ENCODE data around the gene SVIL.
"Not testable (repeated sequence)": the region's sequence is repeated elsewhere in the genome, so short reads cannot be mapped to it uniquely, and the experiment has no call there.

The SVIL gene

DNA sequence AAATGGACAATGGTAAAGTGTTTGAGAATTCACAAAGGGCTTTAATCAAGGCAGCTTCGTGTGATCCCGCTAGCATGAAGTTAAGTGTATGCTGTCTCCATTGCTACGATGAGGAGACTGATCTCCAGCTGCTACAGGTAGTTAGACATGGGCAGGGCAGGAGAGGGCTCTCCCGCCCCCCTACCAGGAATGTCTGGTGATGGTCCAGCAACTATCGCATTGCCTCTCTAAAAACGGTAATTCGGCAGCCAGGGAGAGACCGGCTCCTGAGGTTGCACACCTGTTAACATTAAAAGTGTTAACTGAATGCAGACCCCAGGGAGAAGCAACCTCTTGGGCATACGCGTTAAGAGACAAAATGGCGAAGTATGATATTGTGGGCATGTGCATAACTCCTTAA, 37.9 kb downstream of the SVIL start:
- DNase-seq = no peak

DNA sequence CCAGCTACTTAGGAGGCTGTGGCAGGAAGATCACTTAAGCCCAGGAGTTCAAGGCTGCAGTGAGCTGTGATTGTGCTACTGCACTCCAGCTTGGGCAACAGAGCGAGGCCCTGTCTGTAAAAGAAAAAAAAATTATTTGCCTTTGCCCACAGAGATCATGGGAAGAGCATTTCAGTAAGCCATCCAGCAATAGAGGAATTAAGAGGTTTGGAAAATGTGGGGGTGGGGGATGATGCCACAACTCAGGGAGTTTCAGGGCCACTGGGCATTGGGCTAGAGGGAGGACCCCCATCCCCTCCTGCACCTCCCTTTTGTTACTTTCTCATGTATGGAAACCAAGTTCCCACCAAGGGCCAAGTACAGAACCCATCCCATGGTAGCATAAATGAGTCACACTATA, 38.4 kb downstream of the SVIL start:
- no peak for DNase-seq

DNA sequence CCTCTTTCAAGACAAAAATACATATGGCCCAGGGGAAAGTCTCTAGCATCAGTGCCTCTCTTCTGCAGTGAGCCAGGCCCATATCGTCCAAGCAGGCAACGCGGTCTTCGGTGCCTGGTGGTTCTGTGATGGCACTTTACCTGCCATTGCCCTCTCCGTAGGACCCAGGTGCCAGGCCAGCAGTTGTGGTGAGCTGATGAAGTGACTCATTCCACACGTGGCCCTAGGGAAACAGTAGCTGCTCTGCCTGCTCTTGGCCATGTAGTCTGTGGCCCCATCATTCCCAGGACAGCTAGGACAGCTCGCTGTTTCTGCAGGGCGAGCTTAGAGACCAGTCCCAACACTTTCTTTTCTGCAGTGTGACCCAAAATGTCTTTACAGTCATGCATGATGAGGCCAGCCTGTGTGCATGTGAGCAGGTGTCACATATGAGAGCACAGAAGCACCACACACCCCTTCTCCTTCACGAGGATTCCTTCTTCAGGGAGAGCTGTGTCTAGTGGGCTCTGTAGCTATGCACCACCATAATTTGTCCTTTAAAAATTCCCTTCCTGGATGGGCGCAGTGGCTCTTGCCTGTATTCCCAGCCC, 39.0 kb downstream of the SVIL start:
- DNase-seq = no peak

DNA sequence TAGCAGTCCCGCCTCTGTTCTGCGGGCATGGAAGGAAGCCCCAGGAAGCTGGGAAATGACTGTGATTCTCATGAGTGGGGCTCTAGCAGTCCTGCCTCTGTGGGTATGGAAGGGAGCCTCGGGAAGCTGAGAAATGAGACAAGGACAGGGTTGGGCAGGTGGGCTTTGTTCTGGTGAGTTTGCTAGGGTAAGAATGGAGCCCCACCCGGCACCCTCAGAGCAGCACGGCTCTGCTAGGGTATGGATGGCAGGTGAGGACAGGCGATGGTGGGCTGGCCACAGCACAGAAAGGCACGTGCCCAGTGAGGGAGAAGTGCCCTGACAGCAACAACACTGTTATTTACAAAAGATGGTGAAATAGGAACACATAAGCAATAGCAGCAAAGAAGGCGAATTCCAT, 39.6 kb downstream of the SVIL start:
- no peak for DNase-seq

DNA sequence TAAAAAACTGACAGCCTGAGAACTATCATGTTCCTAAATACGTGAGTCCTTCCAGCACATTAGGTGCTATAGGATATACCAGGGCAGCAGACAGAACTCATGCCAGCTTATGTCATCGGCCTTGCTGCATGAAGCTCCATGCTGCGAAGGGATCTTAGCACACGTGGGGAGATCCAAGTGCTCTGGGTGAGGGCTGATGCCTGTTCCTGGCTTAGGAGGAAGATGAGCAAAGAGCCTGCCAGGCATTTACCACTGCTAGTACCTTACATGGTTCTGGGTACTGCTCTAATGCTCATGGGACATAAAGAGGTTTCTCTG, 43.2 kb downstream of the SVIL start:
- no peak for DNase-seq

DNA sequence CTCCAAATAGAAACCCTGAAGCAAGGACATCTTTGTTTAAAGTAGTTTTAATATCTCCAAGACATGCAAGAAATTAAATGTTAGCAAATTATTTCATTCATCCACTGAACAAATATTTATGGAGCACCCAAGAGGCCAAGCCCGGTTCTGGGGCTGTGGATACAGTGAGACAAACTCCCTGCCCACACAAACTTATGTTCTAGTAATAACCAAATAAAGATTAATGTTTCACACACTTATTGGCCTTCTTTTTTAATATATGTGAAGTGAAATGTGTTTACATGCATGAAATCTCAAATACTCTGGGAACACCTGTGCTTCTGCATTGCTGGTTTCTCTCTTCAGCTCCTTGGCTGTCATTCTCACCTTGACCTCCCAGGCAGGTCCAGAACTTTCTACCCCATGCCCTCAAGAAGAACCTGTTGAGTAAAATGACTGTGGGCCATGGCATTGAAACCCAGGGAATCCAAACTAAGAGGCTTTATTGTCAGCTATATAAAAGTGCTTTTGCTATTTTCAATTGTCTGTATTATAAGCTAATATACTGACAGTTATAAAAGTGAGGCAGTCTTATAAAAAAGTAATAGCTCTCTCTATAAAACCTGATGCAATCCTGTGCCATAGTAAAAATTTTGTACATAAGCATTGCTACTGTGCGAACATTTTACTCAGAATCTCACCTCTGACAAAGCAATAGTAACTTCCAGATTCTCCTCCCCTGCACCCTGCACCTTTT, 43.7 kb downstream of the SVIL start:
- no peak for DNase-seq

DNA sequence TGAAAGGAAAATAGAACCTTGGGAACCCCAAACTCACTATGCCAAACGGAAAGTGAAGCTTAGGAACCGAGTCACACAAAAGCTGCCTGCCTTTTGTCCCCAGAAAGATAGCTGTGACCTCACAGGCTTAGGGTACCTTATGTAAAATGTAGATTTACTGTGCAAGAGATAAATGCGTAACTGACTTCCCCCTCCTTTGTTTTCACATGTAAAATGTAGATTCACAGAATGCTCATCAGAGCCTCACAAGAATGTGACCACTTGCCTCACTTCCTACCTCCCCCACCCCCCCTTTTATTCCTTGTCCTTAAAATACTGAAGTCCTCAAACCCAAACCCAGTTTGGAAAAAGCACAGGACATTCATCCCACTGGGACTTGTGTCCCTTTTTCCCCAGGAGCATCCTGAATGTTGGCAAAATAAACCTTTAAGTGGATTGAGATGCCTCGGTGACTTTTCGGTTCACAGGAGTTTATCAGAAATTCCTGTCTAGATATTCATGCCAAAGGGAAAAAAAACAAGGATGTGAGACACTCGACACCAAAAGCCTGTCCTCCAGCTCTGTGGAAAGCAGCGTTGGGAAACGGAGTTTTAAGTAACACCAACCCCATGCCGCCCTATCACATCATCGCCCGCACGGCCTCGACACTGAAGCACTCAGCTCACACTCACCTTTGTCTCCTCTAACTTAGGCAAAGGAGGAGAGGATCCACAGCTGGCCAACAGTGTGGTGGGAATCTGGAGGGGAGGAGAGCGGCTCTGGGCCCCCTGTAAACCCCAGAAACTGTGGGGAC, 45.9 kb downstream of the SVIL start:
- DNase-seq = no peak

DNA sequence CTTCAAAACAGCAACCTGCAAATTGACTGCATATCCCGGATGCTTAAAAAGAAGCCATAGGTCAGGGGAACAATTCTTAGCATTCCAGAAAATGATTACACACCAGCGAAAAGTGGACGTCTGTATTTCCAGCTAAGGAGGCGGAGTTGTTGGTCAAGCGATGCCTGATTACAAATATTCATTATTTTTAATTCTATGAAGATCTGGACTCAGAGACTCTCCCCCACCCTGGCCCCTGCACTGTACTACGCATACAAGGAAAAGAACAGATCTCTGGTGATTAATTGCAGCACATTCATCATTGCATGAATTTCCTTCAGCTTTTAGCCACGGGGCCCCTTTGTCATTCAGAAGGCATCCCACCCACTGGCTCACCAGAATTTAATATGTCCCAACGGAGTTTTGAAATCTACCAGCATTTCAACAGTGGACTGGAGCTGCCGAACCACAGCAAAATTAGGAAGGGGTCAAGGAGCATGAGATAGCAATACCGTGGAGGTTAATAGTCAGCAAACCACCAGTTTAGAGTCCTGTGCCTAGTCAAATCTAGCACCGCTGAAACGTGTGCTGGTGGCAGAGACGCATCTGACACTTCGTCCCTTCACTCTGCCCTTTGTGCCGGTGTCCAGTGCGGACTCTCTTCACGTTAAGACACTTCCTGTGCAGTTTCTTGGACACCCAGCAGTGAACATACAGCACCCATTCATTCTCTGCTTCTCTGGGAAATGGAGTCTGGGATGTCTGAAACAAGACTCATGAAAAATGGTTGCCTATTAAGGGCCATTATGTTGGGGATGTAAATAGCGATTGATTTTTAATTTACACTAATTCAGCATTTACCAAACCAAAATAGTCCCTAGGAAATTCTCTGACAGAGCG, 46.8 kb downstream of the SVIL start:
- not testable (repeated sequence) for DNase-seq

DNA sequence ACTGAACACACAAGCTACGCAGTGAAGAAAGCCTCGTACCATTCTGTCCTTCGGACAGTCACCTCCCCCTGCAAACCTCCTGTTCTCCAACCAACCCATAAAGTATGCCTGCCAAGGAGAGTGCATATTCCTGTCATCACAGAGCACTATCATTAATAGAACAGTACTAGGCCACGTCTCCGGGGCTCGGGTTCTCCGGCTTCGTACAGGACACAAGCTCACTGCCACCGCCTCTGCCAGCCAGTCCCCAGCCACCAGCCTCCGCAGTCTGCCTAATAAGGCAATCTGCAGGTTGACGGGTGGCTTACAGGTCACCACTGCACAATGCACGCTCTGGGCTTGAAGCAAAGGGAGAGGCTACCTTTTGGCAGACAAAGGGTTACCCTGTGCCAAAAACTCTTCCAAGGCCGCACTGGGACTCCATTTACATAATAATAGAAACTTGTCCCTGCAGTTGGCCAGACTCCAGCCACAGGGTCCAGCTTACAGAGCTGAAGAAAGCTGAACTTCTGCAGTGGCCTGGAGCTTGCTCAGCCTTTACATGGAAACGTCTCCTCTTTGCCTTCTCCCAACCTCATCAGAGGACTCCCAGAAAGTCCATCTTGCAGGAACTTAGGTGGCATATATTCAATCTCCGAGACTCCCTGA, 47.5 kb downstream of the SVIL start:
- DNase-seq = not testable (repeated sequence)

DNA sequence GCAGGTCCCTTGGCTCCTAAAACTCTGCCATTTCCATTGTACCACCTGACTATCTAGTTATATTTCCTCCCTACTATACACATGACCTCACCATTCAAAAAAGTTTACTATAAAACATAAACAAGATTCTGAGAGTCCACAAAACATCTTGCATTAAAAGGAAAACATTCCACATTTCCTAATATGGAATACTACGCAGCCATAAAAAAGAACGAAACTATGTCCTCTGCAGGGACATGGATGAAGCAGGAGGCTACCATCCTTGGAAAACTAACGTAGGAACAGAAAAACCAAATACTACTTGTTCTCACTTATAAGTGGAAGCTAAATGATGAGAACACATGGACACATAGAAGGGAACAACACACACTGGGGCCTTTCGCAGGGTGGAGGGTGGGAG, 48.3 kb downstream of the SVIL start:
- no peak for DNase-seq

DNA sequence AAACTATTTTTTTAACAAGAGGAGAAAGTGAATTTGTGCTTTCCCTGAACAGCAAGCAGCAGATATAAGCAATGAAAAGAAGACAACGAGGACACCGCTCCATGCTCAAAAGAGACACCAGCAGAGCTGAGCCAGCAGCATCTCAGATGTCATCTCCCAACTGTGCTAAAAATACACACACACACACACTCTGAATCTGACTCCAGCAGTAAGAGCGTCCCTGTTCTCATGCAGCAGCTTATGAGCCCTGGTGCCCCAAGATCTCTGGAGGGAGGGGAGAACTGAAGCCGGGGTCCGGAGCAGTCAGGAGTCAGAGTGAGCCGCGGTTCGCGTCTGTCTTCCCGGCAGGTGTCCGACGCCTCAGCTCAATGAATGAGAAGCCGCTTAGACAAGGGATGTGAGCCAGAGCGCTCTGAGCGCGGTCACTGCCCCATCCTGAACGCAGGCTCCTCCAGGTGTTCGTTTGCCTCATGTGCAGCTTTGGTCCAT, 49.2 kb downstream of the SVIL start:
- no peak for DNase-seq

DNA sequence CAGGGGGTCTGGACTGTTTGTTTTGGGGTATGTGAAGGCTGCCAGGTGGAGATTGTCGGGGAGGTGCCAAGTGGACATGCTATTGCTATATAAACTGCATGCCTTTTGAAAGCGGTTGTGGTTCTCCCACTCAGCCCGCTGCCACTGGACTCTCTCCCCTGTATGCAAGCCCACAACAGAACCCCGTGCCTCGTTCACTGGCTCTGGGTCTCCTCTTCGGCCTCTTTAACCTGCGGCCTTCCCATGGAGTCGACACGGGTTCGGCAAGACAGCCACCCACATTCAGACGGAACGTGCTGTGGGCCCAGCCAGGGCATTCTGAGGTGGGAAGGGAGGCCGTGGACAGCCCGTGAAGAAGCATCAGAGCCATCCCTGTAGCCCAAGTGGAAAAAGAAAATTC, 50.3 kb downstream of the SVIL start:
- DNase-seq = no peak

DNA sequence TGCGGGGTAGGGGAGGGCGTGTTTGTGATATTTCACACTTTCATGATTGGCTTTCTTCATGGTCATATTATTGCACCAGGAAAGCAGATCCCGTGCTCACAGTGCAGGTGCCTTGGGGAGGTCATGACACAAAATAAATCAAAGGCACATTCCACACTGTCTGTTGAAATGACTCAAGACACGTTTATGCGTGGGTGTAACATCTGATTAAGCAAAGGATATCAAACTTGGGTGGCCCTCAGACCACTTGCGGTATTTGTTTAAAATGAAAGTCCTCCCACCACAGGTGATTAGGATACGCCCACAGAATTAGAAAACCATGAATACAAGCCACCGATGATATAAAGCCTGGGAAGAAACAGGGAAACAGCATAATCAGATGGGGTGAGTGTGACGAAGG, 51.1 kb downstream of the SVIL start:
- DNase-seq = no peak

DNA sequence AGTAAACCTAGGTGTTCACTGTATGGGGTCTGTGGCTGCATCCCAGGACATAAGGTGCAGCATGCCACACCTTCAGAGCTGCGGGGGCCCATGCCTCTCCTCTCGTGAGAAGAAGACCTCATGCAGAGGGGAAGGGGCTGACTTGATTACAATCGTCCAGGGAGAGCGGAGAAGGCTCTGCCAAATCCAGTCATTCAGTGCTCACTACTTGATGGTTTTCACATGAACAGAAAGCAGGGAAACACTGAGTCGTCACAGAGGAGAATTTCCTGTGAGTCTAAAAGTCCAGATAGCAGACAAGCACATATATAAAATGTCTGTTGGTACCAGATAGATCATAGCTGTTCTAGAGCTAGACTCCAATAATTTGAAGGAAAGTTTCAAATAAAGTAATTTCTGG, 52.0 kb downstream of the SVIL start:
- not testable (repeated sequence) for DNase-seq

DNA sequence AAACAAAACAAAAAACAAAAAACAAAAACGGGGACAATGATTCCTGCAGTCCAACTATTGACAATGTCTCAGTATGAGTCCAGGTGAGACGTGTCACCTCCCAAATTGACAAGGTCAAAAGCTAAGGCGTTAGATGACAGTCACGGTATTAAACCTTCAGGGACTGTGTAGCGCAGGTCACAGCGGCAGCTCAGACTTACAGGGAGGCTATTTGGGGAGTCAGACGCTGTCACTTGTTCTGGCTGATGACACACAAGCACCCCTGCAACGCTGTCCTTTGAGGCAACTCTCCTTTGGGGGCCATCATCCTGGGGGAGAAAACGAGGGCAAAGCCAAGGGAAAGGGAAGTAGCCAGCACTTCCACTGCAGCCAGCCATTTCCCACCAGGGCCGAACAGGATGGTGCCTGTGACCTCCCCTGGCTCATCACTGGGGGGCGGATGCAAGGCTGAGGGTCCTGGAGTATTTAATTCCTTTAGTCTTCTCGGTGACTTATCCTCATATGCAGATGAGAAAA, 55.3 kb downstream of the SVIL start:
- no peak for DNase-seq

DNA sequence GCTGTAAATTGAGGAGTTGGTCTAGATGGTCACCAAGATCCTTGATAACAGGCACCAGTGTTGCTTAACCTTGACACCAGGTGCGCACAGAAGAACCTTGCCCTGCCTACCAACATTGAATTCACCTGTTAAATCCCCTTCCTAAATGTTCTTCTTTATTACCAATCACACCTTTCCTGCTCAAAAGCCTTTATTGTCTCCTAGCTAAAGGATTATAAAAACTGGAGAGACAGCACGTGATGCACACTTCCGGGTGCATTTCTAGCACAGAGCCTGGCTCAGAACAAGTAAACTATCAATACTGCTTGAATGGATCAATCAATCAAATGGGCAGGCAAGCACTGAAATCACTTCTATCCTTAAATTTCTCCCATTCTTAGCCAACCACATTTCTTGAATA, 56.3 kb downstream of the SVIL start:
- no peak for DNase-seq

DNA sequence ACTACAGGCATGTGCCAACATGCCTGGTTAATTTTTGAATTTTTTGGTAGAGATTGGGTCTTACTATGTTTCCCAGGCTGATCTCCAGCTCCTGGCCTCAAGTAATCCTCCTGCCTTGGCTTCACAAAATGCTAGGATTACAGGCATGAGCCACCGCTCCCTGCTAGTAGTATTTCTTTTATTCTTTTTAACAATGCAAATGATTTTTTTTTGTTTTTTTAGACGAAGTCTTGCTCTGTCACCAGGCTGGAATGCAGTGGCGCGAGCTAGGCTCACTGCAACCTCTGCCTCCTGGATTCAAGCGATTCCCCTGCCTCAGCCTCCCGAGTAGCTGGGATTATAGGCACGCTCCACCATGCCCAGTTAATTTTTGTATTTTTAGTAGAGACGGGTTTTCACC, 58.1 kb downstream of the SVIL start:
- no peak for DNase-seq

DNA sequence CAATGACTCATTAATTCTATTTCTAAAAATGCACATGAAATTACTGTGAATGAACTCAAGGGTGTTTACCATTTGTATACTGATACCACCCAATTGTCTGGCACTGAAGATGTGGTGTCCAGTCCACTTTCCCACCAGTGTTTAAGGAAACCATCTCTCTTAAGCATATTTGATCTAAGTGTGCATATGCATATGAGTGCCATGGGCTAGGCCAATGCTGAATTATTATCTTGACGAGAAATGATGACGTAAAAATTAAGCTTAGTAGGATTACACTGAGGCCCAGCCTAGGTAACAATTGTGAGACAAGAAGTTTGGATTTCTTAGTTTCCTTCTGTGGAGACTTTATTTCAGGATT, 59.7 kb downstream of the SVIL start:
- DNase-seq = no peak

DNA sequence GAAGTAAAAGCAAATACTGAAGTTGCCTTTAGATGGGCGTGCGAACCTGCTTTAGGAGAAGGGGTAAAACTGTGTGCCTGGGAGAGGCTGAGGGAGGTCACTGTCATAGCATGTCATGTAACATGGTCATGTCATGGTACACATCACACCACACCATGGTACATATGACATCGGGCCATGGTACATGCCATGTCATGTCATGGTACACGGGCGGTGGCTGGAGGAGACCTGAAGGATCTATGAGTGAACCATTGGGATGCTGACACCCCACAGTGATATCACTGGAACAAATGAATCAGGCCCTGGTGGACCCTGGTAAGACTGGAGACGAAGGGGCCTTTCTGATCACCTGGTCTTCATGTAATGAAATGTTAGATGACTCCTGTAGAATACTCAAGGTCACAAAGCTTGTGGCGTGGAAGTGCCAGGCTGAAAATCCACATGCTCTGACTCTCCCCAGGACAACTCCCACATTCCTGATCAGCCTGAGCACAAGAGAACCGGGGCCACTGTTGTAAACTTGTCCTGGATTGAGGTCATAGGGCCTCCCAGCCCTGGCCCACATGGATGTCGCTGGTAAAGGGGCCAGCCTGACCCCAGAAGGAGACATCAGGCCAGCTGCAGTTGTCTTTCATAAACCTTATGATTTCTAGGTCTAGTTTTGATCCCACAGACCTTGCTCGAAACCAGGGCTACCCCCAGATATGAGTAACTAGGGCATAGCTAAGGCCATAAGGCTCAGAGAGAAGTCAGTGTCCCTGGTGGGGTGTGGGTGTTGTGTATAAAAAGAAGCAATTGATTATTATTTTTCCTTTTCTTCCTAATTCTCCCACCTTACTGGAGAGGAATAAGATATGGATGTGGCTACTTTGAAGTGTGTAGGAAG, 60.3 kb downstream of the SVIL start:
- not testable (repeated sequence) for DNase-seq

DNA sequence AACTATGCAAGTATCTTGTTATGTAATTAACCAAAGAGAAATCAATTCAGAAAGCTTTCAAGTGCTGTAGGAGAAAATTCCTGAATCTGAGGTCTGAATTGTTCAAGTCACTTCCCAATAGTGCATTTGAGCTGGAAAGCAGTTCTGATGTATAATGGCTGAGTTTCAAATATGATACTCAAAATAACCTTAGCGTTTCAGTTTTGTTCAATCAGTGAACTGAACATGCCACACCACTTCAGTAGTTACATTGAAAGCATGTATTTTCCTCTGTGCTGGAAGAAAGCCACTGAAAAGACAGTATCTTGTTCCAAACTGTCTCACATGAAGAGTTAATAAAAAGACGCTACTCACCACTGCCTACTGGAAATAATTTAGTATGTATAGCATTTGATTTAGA, 64.5 kb downstream of the SVIL start:
- DNase-seq = not testable (repeated sequence)

DNA sequence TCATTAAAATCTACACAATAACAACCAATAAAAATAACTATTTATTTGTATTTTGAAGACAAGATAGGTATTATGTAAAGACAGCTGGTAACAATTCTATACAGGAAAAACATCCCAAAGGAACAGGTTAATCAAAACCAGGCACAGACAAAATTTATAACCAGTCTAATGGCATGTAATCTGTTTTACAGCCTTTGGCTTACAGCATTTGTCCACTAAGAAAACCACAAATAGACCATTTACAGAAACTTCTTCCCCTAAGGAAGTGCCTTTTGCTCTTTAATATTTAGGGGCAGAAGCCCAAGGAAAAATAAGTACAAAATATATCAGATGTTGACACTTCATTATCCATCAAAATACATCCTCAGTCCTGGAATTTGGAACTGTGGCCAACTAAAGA, 65.0 kb downstream of the SVIL start:
- no peak for DNase-seq
